IMR-90 (cell line): ENCODE measurements around the gene DPF3. TPM values are rescaled to one million over a fixed set of nuclear protein-coding genes. Genes with fewer than 3 reads are reported as not detected.

Source experiments
- ATAC-seq: fragments of 200-7000 bp; cut with Tn5 transposase; 2 replicates; pipeline ENCODE4 v1.9.1; 2020; ENCODE audit warnings: low read depth, mild to moderate bottlenecking, moderate library complexity
- BruUV-seq: library from RNA; stranded (reverse); fragments of 400-500 nt; replicated peaks from 2 replicates; lab custom pipeline; 2021; lab: Mats Ljungman, UMichigan
- CTCF ChIA-PET: fragments of 300-600 bp; formaldehyde crosslinking; extraction: SDS; loops from one replicate; lab custom pipeline; 2021; ENCODE audit warnings: antibody characterized with exemption; lab: Yijun Ruan, JAX
- POLR2A ChIA-PET: fragments of 300-600 bp; sonication (Branson Sonifier 250); formaldehyde crosslinking; loops from one replicate; lab custom pipeline; 2022; ENCODE audit warnings: antibody characterized with exemption; ENCODE audit not compliant: unreplicated experiment; lab: Charles Lee
- DNase-seq: peaks from one replicate; pipeline ENCODE4 v3.0.0; 2013
- H2AFZ ChIP-seq: replicated peaks from 2 replicates; pipeline ENCODE3; 2013; ENCODE audit warnings: low read length, mild to moderate bottlenecking; ENCODE audit not compliant: poor library complexity
- H2AK5ac ChIP-seq: 2 replicates; pipeline ENCODE4 v1.6.1; 2013; ENCODE audit warnings: low read depth, low read length, inconsistent platforms
- H2AK9ac ChIP-seq: replicated peaks from 2 replicates; pipeline ENCODE3; 2013; ENCODE audit warnings: mild to moderate bottlenecking, low read depth, low read length, moderate library complexity; ENCODE audit not compliant: poor library complexity
- H2BK120ac ChIP-seq: 2 replicates; pipeline ENCODE4 v1.6.1; 2013; ENCODE audit warnings: low read depth, low read length, inconsistent platforms
- H2BK15ac ChIP-seq: 3 replicates; pipeline ENCODE4 v1.6.1; 2013; ENCODE audit warnings: low read depth, low read length, inconsistent platforms
- H2BK20ac ChIP-seq: 2 replicates; pipeline ENCODE4 v1.6.1; 2013; ENCODE audit warnings: low read depth, mild to moderate bottlenecking, inconsistent platforms, low read length, moderate library complexity
- H2BK5ac ChIP-seq: 2 replicates; pipeline ENCODE4 v1.6.1; 2013; ENCODE audit warnings: mild to moderate bottlenecking, low read depth, low read length, inconsistent platforms; ENCODE audit not compliant: poor library complexity, severe bottlenecking
- H3K14ac ChIP-seq: replicated peaks from 2 replicates; pipeline ENCODE4 v1.6.1; 2013; ENCODE audit warnings: low read depth, low read length, inconsistent platforms
- H3K18ac ChIP-seq: 2 replicates; pipeline ENCODE4 v1.6.1; 2013; ENCODE audit warnings: low read depth, low read length, control low read depth
- H3K23ac ChIP-seq: 2 replicates; pipeline ENCODE4 v1.6.1; 2013; ENCODE audit warnings: low read depth, low read length, inconsistent platforms
- H3K27ac ChIP-seq: 2 replicates; pipeline ENCODE4 v1.5.1; 2013; ENCODE audit warnings: mild to moderate bottlenecking, control low read depth, low read length; ENCODE audit not compliant: insufficient read depth
- H3K27me3 ChIP-seq: 2 replicates; pipeline ENCODE4 v1.6.1; 2013; ENCODE audit warnings: low read length; ENCODE audit not compliant: control insufficient read depth, insufficient read depth
- H3K36me3 ChIP-seq: 2 replicates; pipeline ENCODE4 v1.6.1; 2013; ENCODE audit warnings: low read length, mixed read lengths; ENCODE audit not compliant: control insufficient read depth, insufficient read depth
- H3K4ac ChIP-seq: 2 replicates; pipeline ENCODE4 v1.6.1; 2013; ENCODE audit warnings: low read depth, low read length, inconsistent platforms
- H3K4me1 ChIP-seq: 2 replicates; pipeline ENCODE4 v1.6.1; 2013; ENCODE audit warnings: low read length, mixed read lengths; ENCODE audit not compliant: control insufficient read depth, insufficient read depth
- H3K4me2 ChIP-seq: 2 replicates; pipeline ENCODE4 v1.6.1; 2013; ENCODE audit warnings: low read depth, mild to moderate bottlenecking, control low read depth, low read length, moderate library complexity
- H3K4me3 ChIP-seq: 2 replicates; pipeline ENCODE4 v1.5.1; 2013; ENCODE audit warnings: low read depth, mild to moderate bottlenecking, control low read depth, low read length, moderate library complexity; ENCODE audit not compliant: insufficient read depth
- H3K56ac ChIP-seq: 2 replicates; pipeline ENCODE4 v1.6.1; 2013; ENCODE audit warnings: low read length, inconsistent platforms; ENCODE audit not compliant: insufficient read depth; ENCODE audit errors: extremely low read depth
- H3K79me1 ChIP-seq, 2 experiments: 2 replicates each; pipeline ENCODE4 v1.6.1; 2013; ENCODE audit warnings: low read length in 2 of 2, inconsistent platforms in 1 of 2, low read depth in 1 of 2
- H3K9ac ChIP-seq: 2 replicates; pipeline ENCODE4 v1.6.1; 2013; ENCODE audit warnings: low read depth, low read length, control low read depth
- H3K9me1 ChIP-seq: 2 replicates; pipeline ENCODE4 v1.6.1; 2013; ENCODE audit warnings: low read length, inconsistent platforms; ENCODE audit not compliant: insufficient read depth
- H3K9me3 ChIP-seq: 2 replicates; pipeline ENCODE4 v1.6.1; 2013; ENCODE audit warnings: low read length; ENCODE audit not compliant: control insufficient read depth, insufficient read depth
- H4K20me1 ChIP-seq: 2 replicates; pipeline ENCODE4 v1.6.1; 2013; ENCODE audit warnings: low read length, inconsistent platforms; ENCODE audit not compliant: insufficient read depth
- H4K5ac ChIP-seq: 2 replicates; pipeline ENCODE4 v1.6.1; 2013; ENCODE audit warnings: mild to moderate bottlenecking, low read depth, low read length, control low read depth
- H4K8ac ChIP-seq, 2 experiments: 2 replicates each; pipeline ENCODE4 v1.6.1; 2013; ENCODE audit warnings: low read depth in 2 of 2, low read length in 2 of 2, control low read depth in 1 of 2, inconsistent platforms in 1 of 2
- H4K91ac ChIP-seq: 2 replicates; pipeline ENCODE4 v1.6.1; 2013; ENCODE audit warnings: low read depth, low read length, inconsistent platforms; ENCODE audit not compliant: insufficient read depth
- BHLHE40 ChIP-seq: fragments of 150-350 bp; IDR thresholded peaks from 2 replicates; pipeline ENCODE4 v1.6.1; 2016; ENCODE audit warnings: mild to moderate bottlenecking, low read depth, low read length
- CEBPB ChIP-seq: IDR thresholded peaks from 2 replicates; pipeline ENCODE4 v1.6.1; 2012; ENCODE audit warnings: low read depth, low read length, improper control_type of control experiment
- CHD1 ChIP-seq: IDR thresholded peaks from 2 replicates; pipeline ENCODE4 v1.6.1; 2012; ENCODE audit warnings: low read depth, low read length, improper control_type of control experiment
- CTCF ChIP-seq: conservative IDR thresholded peaks from 2 replicates; pipeline ENCODE4 v1.5.1; 2012; ENCODE audit warnings: mild to moderate bottlenecking, low read depth, low read length, improper control_type of control experiment
- ELK1 ChIP-seq: fragments of 150-350 bp; IDR thresholded peaks from 2 replicates; pipeline ENCODE4 v1.6.1; 2016; ENCODE audit warnings: low read depth, mild to moderate bottlenecking, low read length, moderate library complexity, borderline replicate concordance
- FOS ChIP-seq: fragments of 150-350 bp; IDR thresholded peaks from 2 replicates; pipeline ENCODE4 v1.6.1; 2016; ENCODE audit warnings: low read depth, low read length
- MAFK ChIP-seq: IDR thresholded peaks from 2 replicates; pipeline ENCODE4 v1.6.1; 2012; ENCODE audit warnings: low read depth, low read length, improper control_type of control experiment
- MAZ ChIP-seq: IDR thresholded peaks from 2 replicates; pipeline ENCODE4 v1.6.1; 2012; ENCODE audit warnings: low read depth, mild to moderate bottlenecking, low read length, improper control_type of control experiment, moderate library complexity, borderline replicate concordance
- MXI1 ChIP-seq: IDR thresholded peaks from 2 replicates; pipeline ENCODE4 v1.6.1; 2012; ENCODE audit warnings: low read depth, mild to moderate bottlenecking, low read length, moderate library complexity, borderline replicate concordance
- NFE2L2 ChIP-seq: fragments of 150-350 bp; IDR thresholded peaks from 2 replicates; pipeline ENCODE4 v1.6.1; 2016; ENCODE audit warnings: low read depth, mild to moderate bottlenecking, low read length
- POLR2A ChIP-seq: IDR thresholded peaks from 2 replicates; pipeline ENCODE4 v1.6.1; 2012; ENCODE audit warnings: mild to moderate bottlenecking, low read depth, low read length
- RAD21 ChIP-seq: IDR thresholded peaks from 2 replicates; pipeline ENCODE4 v1.6.1; 2012; ENCODE audit warnings: low read length, improper control_type of control experiment
- RCOR1 ChIP-seq: IDR thresholded peaks from 2 replicates; pipeline ENCODE4 v1.6.1; 2012; ENCODE audit warnings: mild to moderate bottlenecking, low read length, improper control_type of control experiment; ENCODE audit not compliant: insufficient replicate concordance
- RFX5 ChIP-seq: IDR thresholded peaks from 2 replicates; pipeline ENCODE4 v1.8.0; 2012; ENCODE audit warnings: low read depth, mild to moderate bottlenecking, low read length, moderate library complexity
- SMC3 ChIP-seq: fragments of 150-350 bp; IDR thresholded peaks from 2 replicates; pipeline ENCODE4 v1.6.1; 2016; ENCODE audit warnings: low read depth, mild to moderate bottlenecking, antibody characterized with exemption, low read length, moderate library complexity
- USF2 ChIP-seq: fragments of 150-350 bp; IDR thresholded peaks from 2 replicates; pipeline ENCODE4 v1.6.1; 2017; ENCODE audit warnings: mild to moderate bottlenecking, antibody characterized with exemption, low read length, low read depth
- WGBS, 2 experiments: methylation state at CpG; one replicate each; pipeline versions ENCODE4 v1.1.5 to v1.1.7; 2013; ENCODE audit warnings: missing lambda C conversion rate in 2 of 2; ENCODE audit not compliant: insufficient read length in 1 of 2; ENCODE audit errors: extremely low coverage in 2 of 2; 5-methylcytosine and 5-hydroxymethylcytosine counted together
- dilution Hi-C: fragments of 300-500 bp; cut with HindIII; formaldehyde crosslinking; loops from one replicate; pipeline ENCODE4 v1.14.3; 2018; ENCODE audit warnings: low sequenced_read_pairs; ENCODE audit not compliant: unreplicated experiment
- in situ Hi-C: fragments of 300-500 bp; cut with MboI; formaldehyde crosslinking; loops from 3 replicates; pipeline ENCODE4 v1.14.3; 2019; ENCODE audit warnings: low sequenced_read_pairs, inconsistent platforms, mixed read lengths
- intact Hi-C: fragments of 100-400 bp; cut with micrococcal nuclease; formaldehyde crosslinking; loops from 2 replicates; pipeline ENCODE4 v1.10.0; 2022
- polyA plus RNA-seq, 3 experiments: library from polyadenylated mRNA; depleted of rRNA; stranded (reverse); fragments of >200 nt; gene quantifications; 2 replicates each; pipeline ENCODE4 v1.2.3, GENCODE V29; 2012; ENCODE audit warnings: low replicate concordance in 1 of 3
- total RNA-seq: library from RNA; depleted of rRNA; stranded (reverse); fragments of >200 nt; gene quantifications from 2 replicates; pipeline ENCODE4 v1.2.3, GENCODE V29; 2012

The DPF3 gene
- total and polyA plus RNA-seq, 2 of the 4 experiments (the other 2 are of a cell fraction): 30.5 to 32.8 TPM

GRCh38 chr14:72588521-72588920 is 305.4 kb downstream of the DPF3 start:
- Histone ChIP-seq H4K91ac (no peak overlapping the region), H3K27me3 (no peaks in the 10 kb centered on the region; the same call in 1 of the 2 replicates), H3K14ac (no peak overlapping the region), H3K23ac (no peak overlapping the region), H3K36me3 (no peaks in the 10 kb centered on the region), H3K4ac (no peak overlapping the region), H3K9ac (no peak overlapping the region), H3K4me1 (no peaks in the 10 kb centered on the region), H2BK5ac (no peak overlapping the region), H3K4me2 (no peak overlapping the region), H3K9me1 (no peaks in the 10 kb centered on the region), H2BK120ac (no peak overlapping the region), H3K79me1 (no peaks in the 10 kb centered on the region), H2AK9ac (no peak overlapping the region), H3K9me3 (no peaks in the 10 kb centered on the region), H3K56ac (no peak overlapping the region), H2AFZ (no peak overlapping the region), H2BK15ac (no peak overlapping the region), H2AK5ac (no peak overlapping the region), H4K8ac (no peak overlapping the region), H3K18ac (no peak overlapping the region), H4K5ac (no peak overlapping the region), H2BK20ac (no peak overlapping the region), H3K27ac (no peak overlapping the region), H4K20me1 (no peaks in the 10 kb centered on the region), H3K4me3 (no peak overlapping the region)
- TF ChIP-seq MAFK (no peak), CTCF (no peak), MAZ (no peak), CEBPB (no peak), POLR2A (no peak), BHLHE40 (no peak), MXI1 (no peak), FOS (no peak), NFE2L2 (no peak), USF2 (no peak), CHD1 (no peak), ELK1 (no peak), RCOR1 (no peak), RFX5 (no peak), RAD21 (no peak), SMC3 (no peak)
- dilution Hi-C loops: no loop called here
- intact Hi-C loops: no loop called here
- ChIA-PET CTCF (interaction anchor here (1.0 kb wide), 1 partner anchor 14 kb away, joined by 3 read pairs; no protein-coding TSS in a partner anchor), POLR2A (no interaction called here)
- BruUV-seq: no TSS peak
- in situ Hi-C loops: no loop called here
- DNase-seq (no peak), ATAC-seq (no peak)
- WGBS, 2 experiments: no CpG with 5 or more reads among the region's 5 CpGs
